HG02870 (cell line): ENCODE measurements around the gene NME1.
A peak's percentile ranks its signal among the peaks of the same experiment; 100 is the strongest.
"Not testable (repeated sequence)": the region's sequence is repeated elsewhere in the genome, so short reads cannot be mapped to it uniquely, and the experiment has no call there.

Experiments
- ATAC-seq: cut with Tn5 transposase; IDR thresholded peaks from one replicate; pipeline ENCODE4 v1.9.1; 2021; ENCODE audit warnings: mild to moderate bottlenecking, moderate library complexity; ENCODE audit not compliant: unreplicated experiment

Gene NME1

GRCh38 chr17:51153210-51154072 lies at the start of gene NME1:
Gene NME1, plus strand, starts transcription at chr17:51153559. Its CDS starts 2,096 bp downstream, at chr17:51155655.
- ATAC-seq, result peak; percentile 94

GRCh38 chr17:51107778-51108177 lies 45.6 kb upstream of the NME1 start:
- ATAC-seq, result no peak

GRCh38 chr17:51112303-51113222 lies 40.8 kb upstream of the NME1 start:
- ATAC-seq, result not testable (repeated sequence)

- ATAC-seq, result no peak
Measured at GRCh38 chr17:51115179-51115578, 38.2 kb upstream of the NME1 start.

GRCh38 chr17:51118330-51119195 lies 34.8 kb upstream of the NME1 start:
- ATAC-seq, result no peak

- ATAC-seq, result peak; percentile 23
Measured at GRCh38 chr17:51119415-51120356, 33.7 kb upstream of the NME1 start.

GRCh38 chr17:51120357-51120738 lies 33.0 kb upstream of the NME1 start:
- peak; percentile 34 for ATAC-seq

GRCh38 chr17:51120739-51121619 lies 32.4 kb upstream of the NME1 start, which contains the start of gene SPAG9:
Gene SPAG9, minus strand, starts transcription at chr17:51120868. Its CDS starts 212 bp downstream, at chr17:51120656.
- peak; percentile 67 for ATAC-seq

- ATAC-seq, result peak; percentile 35
Measured at GRCh38 chr17:51121620-51122472, 31.5 kb upstream of the NME1 start.

- ATAC-seq, result not testable (repeated sequence)
Measured at GRCh38 chr17:51122473-51123115, 30.8 kb upstream of the NME1 start.

GRCh38 chr17:51124640-51125503 lies 28.5 kb upstream of the NME1 start:
- no peak for ATAC-seq

- ATAC-seq, result no peak
Measured at GRCh38 chr17:51128076-51128475, 25.3 kb upstream of the NME1 start.

GRCh38 chr17:51132964-51133319 lies 20.4 kb upstream of the NME1 start:
- peak; percentile 44 for ATAC-seq

GRCh38 chr17:51133365-51133764 lies 20.0 kb upstream of the NME1 start:
- no peak for ATAC-seq

GRCh38 chr17:51135956-51136355 lies 17.4 kb upstream of the NME1 start:
- ATAC-seq, result no peak

- no peak for ATAC-seq
Measured at GRCh38 chr17:51142597-51142996, 10.8 kb upstream of the NME1 start.
